ENCODE results near the gene NID2. TPM values are rescaled to one million over a fixed set of nuclear protein-coding genes. Genes with fewer than 3 reads are reported as not detected.

Gene NID2
- total RNA-seq, 1 experiment from 2014 or later = 3.1 TPM

- ChIA-PET CTCF (interaction anchor here (0.5 to 1.1 kb wide), 3 partner anchors 121 to 205 kb away, joined by 3 to 6 read pairs (median 3); partner anchors contain the start of gene GNG2), POLR2A (ENCODE audit: unreplicated experiment) (interaction anchor here (0.7 kb wide), 1 partner anchor 533 kb away, joined by 3 read pairs; no protein-coding TSS in a partner anchor)
- Histone ChIP-seq H3K36me3 (ENCODE audit: low read depth, low read length) (no peaks in the 10 kb centered on the region), H2AFZ (ENCODE audit: low read length) (no peak overlapping the region), H3K9me2 (replicated peaks; ENCODE audit: low read length) (no peaks in the 10 kb centered on the region), H3K27ac (ENCODE audit: low read length) (no peak overlapping the region), H3K9ac (ENCODE audit: low read length) (no peak overlapping the region), H3F3A (ENCODE audit: low read length, unreplicated experiment) (no peaks in the 10 kb centered on the region), H3K4me2 (ENCODE audit: low read length) (no peak overlapping the region), H3K27me3 (ENCODE audit: low read length) (no peaks in the 10 kb centered on the region), H3K4me1 (ENCODE audit: insufficient read depth, low read length) (no peaks in the 10 kb centered on the region), H3K4me3 (ENCODE audit: low read length) (no peak overlapping the region), H3K9me3 (ENCODE audit: low read length) (no peaks in the 10 kb centered on the region), H3K79me2 (ENCODE audit: low read length) (no peaks in the 10 kb centered on the region), H4K20me1 (ENCODE audit: low read length) (no peaks in the 10 kb centered on the region)
- intact Hi-C loops (cut with micrococcal nuclease) = no loop called here
- DNase-seq (no peak), ATAC-seq (peak; percentile 14; the same call in 1 of the 2 replicates)
- BruUV-seq (replicated peaks) = no TSS peak
- TF ChIP-seq CTCF (conservative IDR thresholded peaks at IDR 0.05; ENCODE audit: low read depth, low read length) = no peak
Observed at GRCh38 chr14:51981218-51981854, 87.5 kb downstream of the NID2 start.

GRCh38 chr14:51979088-51979709 lies 89.7 kb downstream of the NID2 start:
- H3K27me3 ChIP-seq (ENCODE audit: low read length) = no peaks in the 10 kb centered on the region
- CTCF ChIA-PET = interaction anchor here (0.5 to 2.2 kb wide), 13 partner anchors 12 to 484 kb away, joined by 3 to 19 read pairs (median 5); partner anchors contain the start of genes FRMD6 and GNG2
- DNase-seq (peak; percentile 93), ATAC-seq (peak; percentile 96)
- H3K36me3 ChIP-seq (ENCODE audit: low read depth, low read length) = no peaks in the 10 kb centered on the region
- no peak overlapping the region for H3K4me3 ChIP-seq (ENCODE audit: low read length)
- no TSS peak for BruUV-seq (replicated peaks)
- no peaks in the 10 kb centered on the region for H3K4me1 ChIP-seq (ENCODE audit: insufficient read depth, low read length)
- intact Hi-C loops (cut with micrococcal nuclease) = loop anchor here (1.0 to 10.0 kb wide), 7 partner anchors 106 to 696 kb away; partner anchors contain the start of genes FRMD6 and GNG2
- H3K9ac ChIP-seq (ENCODE audit: low read length) = no peak overlapping the region
- no peaks in the 10 kb centered on the region for H3K79me2 ChIP-seq (ENCODE audit: low read length)
- no peak overlapping the region for H3K27ac ChIP-seq (ENCODE audit: low read length)
- POLR2A ChIA-PET (ENCODE audit: unreplicated experiment) = interaction anchor here (0.6 to 0.7 kb wide), 2 partner anchors 142 to 297 kb away, joined by 4 to 11 read pairs; no protein-coding TSS in a partner anchor
- no peaks in the 10 kb centered on the region for H3K9me3 ChIP-seq (ENCODE audit: low read length)
- H3F3A ChIP-seq (ENCODE audit: low read length, unreplicated experiment) = no peaks in the 10 kb centered on the region
- no peaks in the 10 kb centered on the region for H3K9me2 ChIP-seq (replicated peaks; ENCODE audit: low read length)
- H2AFZ ChIP-seq (ENCODE audit: low read length) = no peak overlapping the region
- no peak overlapping the region for H3K4me2 ChIP-seq (ENCODE audit: low read length)
- TF ChIP-seq EZH2phosphoT487 (IDR thresholded peaks at IDR 0.05; ENCODE audit: borderline replicate concordance, low read length) (no peak), CTCF (conservative IDR thresholded peaks at IDR 0.05; ENCODE audit: low read depth, low read length) (peak; percentile 97)
- H4K20me1 ChIP-seq (ENCODE audit: low read length) = no peaks in the 10 kb centered on the region

- Histone ChIP-seq H3F3A (ENCODE audit: low read length, unreplicated experiment) (no peaks in the 10 kb centered on the region), H4K20me1 (ENCODE audit: low read length) (no peaks in the 10 kb centered on the region), H2AFZ (ENCODE audit: low read length) (no peak overlapping the region), H3K27me3 (ENCODE audit: low read length) (no peaks in the 10 kb centered on the region), H3K9me2 (replicated peaks; ENCODE audit: low read length) (no peaks in the 10 kb centered on the region), H3K79me2 (ENCODE audit: low read length) (no peaks in the 10 kb centered on the region), H3K4me3 (ENCODE audit: low read length) (no peak overlapping the region), H3K9me3 (ENCODE audit: low read length) (no peaks in the 10 kb centered on the region), H3K36me3 (ENCODE audit: low read depth, low read length) (no peaks in the 10 kb centered on the region), H3K27ac (ENCODE audit: low read length) (no peak overlapping the region), H3K9ac (ENCODE audit: low read length) (no peak overlapping the region), H3K4me2 (ENCODE audit: low read length) (no peak overlapping the region), H3K4me1 (ENCODE audit: insufficient read depth, low read length) (no peaks in the 10 kb centered on the region)
- POLR2A ChIA-PET (ENCODE audit: unreplicated experiment) = interaction anchor here (0.6 to 0.7 kb wide), 2 partner anchors 141 to 298 kb away, joined by 4 to 11 read pairs; no protein-coding TSS in a partner anchor
- DNase-seq (no peak), ATAC-seq (peak; percentile 32)
- TF ChIP-seq EZH2 (IDR thresholded peaks at IDR 0.05; ENCODE audit: low read length, unreplicated experiment) = no peak
- TF ChIP-seq CTCF (conservative IDR thresholded peaks at IDR 0.05; ENCODE audit: low read depth, low read length) = no peak
- TF ChIP-seq EZH2phosphoT487 (IDR thresholded peaks at IDR 0.05; ENCODE audit: borderline replicate concordance, low read length) = no peak
- no TSS peak for BruUV-seq (replicated peaks)
- CTCF ChIA-PET = interaction anchor here (0.5 to 2.2 kb wide), 13 partner anchors 11 to 485 kb away, joined by 3 to 19 read pairs (median 5); partner anchors contain the start of genes FRMD6 and GNG2
- intact Hi-C loops (cut with micrococcal nuclease) = loop anchor here (1.0 to 10.0 kb wide), 7 partner anchors 105 to 695 kb away; partner anchors contain the start of genes FRMD6 and GNG2
Observed at GRCh38 chr14:51978681-51979085, 90.2 kb downstream of the NID2 start.

Data from PC-3 (cell line).